ELR (cell line): Measurements from ENCODE around the gene IMPG2.

Source experiments
- DNase-seq: peaks from one replicate; pipeline ENCODE4 v3.0.0-alpha.2; 2015; ENCODE audit warnings: low read depth

The IMPG2 gene

DNA sequence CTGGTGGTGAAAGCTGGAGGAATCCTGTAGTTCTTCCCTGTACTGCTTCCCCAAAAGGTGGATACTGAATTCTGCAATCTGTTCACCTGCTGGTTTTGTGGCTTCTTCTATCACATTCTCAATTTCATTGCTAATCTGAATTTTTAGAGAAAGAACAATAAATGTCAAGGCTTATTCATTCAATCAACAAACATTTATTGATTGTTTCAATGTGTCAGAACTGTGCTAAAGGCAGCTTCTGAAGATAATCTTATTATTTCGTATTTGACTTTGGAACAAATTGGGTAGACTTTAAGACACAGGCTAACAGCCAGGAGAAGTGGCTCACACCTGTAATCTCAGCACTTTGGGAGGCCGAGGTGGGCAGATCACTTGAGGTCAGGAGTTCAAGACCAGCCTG, 46.8 kb downstream of the IMPG2 start:
- DNase-seq: no peak

DNA sequence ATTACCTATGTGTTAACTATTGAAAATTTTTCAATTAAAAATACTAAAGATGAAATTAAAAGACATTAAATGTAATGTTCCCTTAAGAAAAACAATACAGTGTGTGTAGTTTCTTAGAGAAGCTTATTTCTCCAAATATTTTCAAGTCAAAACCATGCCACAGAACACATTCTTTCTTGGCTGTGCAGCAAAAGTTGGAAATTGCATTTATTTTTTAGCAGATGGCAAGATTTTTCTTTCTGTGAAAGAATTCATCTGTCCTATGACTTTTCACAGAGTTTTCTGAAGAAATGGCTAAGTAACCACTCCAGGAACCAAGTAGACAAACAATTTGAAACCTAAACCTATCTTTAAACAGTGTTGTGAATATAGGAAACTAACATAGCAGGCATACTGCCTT, 47.2 kb downstream of the IMPG2 start:
- no peak for DNase-seq

DNA sequence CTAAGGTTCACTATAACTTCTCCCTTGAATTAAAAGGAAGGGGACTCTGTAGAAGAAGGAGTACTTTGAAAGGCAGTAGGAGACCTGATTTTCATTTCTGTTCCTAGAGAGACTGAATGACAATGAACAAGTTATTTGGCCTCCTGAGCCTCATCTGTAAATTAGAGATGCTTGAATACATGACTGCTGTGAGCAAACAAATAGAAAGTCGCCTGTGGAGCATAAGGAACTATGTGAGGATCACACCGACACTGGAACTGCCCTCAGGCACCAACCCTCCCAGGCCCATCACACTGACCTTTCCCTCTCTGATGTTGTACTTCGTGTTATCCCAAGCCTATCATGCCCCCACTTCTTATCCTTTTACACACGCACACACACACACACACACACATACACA, 48.6 kb downstream of the IMPG2 start:
- DNase-seq: no peak

DNA sequence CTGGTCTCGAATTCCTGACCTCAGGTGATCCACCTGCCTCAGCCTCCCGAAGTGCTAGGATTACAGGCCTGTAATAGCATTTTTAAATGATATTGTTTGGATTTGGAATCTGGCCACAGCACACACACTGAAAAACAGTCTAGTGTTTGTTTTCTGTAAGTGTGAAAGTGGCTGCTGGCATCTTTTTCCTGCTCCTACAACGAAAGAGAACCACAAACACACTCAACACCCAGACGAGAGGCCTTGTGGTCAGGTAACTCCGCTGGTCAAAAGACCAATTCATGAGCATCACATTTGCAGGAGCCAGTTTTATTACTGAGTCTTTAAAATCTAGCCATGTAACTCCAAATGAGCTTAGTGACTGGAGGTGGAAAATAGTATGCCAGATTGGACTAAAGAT, 50.2 kb downstream of the IMPG2 start:
- no peak for DNase-seq

DNA sequence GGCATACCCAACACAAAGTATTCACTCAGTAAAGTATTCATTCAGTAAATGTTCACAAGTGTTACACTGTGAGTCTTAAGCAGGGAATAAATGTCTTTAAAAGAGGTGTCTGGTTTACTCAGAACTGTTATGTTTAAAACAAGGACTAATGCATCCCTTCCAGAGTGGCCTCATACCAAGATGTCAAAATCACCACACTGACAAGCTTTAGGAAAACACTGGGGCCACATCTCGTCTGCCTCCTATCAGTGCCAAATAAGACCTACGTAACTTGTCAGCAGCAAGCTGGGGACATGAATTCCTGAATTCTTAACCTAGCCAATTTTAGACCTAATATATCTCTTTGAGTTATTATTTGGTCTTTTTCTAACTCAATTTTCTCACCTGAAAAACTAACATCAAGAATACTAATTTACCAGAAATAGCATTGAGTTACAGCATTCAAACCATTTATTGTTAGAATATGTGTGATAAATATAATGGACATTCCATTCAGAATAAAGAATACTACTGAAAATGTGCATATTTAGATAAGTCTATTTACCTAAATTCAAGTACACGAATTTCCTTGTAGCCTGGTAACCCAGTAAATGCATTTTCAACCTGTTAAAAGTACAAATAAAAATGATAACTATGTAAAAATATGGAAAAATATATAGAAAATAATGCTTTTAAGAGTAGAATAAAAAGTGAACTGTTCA, 51.3 kb downstream of the IMPG2 start:
- no peak for DNase-seq

DNA sequence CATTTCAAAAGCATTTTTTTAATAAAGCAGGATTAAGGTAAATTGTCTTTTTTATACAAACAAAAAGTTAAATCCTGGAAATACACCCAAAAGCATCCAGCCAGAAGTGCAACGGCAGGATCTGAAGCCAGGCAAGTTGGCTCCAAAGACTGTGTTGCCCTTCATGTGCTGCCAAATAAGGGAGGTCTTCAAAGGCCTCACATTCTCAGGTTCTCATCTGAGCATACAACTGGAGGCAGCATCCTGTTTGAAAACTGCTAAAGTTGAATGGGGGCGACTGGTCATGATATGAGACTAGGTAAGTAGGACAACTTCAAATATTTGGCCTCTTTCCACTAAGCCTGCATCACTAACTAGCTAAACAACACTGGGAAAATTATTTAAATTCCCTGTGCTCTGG, 52.2 kb downstream of the IMPG2 start:
- no peak for DNase-seq

DNA sequence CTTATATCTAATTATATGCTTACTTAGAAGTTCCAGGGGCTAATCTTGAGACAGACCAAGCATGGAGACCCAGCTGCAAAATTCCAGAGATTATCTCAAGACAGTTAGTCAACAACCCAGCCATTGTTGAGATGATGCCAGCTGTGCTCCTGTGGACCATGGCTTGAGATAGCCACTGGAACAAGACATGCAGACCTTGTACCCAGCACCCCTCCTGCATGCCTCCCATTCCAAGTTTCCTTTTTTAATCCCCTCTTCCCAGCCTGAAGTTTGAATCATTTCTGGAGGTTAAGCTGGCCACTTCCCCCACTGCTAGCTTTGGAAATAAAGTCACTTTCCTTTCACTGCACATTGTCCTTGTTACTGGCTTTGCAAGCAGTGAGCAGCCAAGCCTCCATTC, 53.8 kb downstream of the IMPG2 start:
- no peak for DNase-seq

DNA sequence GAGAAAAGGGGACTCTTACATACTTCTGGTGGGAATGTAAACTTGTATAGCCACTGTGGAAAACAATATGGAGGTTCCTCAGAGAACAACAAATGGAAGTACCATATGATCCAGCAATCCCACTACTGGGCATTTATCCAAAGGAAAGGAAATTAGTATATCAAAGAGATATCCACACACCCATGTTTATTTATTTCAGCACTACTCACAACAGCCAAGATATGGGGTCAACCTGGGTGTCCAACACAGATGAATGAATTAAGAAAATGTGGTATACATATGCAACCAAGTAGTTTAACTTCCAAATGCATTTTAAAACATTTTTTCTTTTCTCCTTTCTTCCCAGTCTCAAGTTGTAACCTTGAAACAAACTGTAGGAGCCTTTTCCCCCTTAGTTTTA, 54.3 kb downstream of the IMPG2 start:
- no peak for DNase-seq

DNA sequence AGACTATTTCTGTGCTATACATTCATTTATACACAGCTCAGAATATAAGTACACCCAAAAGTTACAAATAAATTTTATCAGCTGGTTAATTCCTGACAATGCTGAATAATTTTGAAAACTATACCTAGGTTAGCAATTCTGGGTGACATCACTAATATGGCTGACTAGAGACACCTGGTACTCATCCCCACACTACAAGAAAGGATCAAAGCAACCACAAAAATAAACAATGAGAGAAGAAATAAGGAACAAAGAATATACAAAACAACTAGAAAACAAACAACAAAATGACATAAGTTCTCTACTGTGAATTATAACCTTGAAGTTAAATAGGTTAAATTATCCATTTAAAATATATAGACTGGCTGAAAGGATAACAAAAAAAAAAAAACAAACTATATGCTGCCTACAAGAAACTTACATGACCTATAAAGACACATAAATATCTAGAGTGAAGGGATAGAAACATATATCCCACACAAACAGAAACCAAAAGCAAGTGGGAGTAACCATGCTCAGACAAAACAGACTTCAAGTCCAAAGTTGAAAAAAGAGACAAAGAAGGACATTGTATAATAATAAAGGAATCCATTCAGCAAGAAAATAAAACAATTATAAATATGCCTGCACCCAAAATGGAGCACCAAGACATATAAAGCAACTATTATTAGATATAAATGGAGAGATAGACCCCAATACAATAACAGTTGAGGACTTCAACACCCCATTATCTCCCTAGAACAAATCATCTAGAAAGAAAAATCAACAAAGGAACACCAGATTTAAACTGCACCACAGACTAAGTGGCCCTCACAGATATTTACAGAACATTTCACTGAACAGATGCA, 57.8 kb downstream of the IMPG2 start:
- no peak for DNase-seq

DNA sequence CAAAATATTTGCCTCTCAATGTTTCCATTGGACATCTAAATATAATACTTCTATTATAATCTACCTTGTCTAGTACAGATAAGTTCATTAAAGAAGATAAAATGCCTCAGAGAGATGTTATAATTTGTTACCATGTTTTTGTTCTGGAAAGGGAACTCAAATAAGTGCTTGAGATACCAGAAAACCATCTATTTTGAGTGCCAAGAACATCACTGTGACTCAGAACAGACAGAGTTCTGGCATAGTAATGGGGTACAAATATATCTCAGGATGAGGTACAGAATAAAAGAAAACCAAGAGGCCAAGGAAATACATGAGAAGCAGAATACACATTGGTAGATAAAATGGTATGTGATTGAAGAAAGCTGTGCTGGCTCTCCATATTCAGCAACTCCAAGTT, 58.9 kb downstream of the IMPG2 start:
- no peak for DNase-seq

DNA sequence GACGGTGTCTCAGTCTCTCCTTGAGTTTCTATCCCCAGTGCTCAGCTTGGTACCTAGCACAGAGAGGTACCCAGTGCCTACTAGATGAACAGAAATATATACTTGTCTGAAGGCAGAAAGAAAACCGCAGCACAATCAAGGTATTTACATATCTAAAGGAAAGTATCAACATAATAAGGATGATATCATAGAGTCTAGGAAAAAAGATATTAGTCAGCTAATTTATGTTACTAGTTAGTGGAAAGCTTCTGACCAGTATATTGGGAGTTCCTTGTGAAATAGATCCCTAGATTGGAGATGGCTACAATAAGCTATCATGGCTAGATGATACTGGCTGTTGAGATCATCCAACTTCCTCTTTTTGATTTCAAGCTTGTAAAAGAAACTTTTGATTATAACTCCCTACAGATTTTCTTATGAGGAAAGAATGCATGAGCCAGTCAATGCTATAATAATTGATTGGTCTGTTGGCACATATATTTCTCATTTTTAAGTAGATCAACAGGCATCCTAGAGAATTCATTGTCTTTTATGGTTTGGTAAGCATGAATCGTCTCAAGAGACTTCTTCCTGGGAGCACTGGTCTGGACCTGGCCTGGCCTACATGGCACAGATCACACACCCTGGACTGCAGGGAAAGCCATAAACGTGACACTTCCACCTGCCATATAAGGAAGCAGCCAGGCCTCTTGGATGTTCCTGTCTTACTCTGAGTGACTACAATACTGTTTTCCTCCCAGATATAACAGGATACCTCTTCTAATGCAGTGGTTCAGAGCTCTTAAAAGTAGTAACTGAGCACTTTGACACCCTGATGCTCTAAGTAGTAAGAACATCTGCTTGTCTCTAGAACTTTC, 60.7 kb downstream of the IMPG2 start:
- DNase-seq: no peak

DNA sequence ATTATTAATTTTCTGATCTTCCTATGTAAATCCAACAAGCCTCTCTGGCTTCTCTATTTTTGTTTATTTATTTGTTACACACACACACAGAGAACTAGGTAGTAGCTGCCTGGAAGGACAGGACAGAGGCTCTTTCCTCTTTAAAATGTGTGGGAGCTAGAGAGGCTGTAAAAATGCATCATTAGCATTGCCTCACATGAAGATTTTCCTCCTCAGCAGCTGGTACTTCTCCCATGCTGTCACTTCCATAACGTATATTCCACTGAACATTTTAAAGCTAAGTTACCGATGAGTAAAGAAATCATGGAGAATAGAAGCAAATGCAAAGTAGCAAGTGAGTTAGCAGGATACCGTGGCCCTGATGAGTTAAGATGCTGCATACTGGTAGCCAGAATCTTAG, 63.9 kb downstream of the IMPG2 start:
- no peak for DNase-seq

DNA sequence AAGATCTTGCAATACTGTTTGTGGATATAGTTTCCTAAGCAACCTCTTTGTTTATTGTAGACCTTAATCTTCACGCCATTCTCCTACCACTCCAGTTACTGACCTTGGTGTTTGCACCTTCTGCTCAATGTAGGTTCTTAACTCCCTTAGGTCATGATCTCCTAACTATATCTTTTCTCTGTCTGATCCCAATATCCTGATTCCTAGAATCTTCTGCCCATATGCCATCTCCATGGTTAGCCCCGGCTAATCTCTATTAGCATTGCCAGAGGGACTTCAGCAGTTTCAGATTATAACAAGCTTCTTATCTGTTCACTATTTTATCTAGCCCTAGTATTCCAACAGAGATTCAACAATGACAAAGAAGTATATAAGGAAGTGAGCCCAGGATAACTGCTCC, 64.9 kb downstream of the IMPG2 start:
- no peak for DNase-seq

DNA sequence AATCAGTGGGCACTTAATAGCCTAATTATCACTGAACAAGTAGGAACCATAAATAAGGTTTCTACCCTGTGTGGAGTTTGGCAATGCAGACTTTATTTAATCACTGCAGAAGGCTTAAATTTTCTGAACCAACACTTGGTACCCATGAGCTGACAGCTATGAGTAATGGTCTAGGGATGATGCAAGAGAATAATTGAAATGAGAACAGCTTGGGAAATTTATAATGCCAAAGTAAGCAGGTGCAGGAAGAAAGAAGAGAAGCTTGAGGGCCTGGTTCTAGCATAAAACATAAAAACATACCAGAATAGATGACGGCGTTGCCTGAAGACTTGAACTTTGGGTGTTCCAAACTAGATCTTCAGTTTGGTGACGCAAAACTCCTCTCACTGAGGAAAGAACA, 67.0 kb downstream of the IMPG2 start:
- DNase-seq: no peak

DNA sequence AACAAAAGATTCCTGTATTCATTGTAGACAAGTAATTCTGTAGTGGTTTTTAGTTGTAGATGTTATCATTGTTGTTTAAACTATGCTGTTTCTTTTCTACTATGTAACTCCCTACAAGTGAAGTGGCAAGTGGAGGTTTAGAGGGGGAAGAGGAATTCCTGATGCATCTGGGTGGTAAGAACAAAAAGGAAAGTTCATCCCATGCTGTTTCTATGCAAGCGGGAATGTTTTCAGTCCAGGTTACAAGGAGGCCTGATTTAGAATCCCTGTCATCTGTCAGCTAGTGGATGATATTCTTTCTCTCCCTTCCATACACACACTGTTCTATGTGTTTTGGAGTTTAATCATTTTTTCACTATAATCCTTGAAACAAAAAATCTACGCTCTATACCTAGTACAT, 67.4 kb downstream of the IMPG2 start:
- DNase-seq: peak; percentile 8

DNA sequence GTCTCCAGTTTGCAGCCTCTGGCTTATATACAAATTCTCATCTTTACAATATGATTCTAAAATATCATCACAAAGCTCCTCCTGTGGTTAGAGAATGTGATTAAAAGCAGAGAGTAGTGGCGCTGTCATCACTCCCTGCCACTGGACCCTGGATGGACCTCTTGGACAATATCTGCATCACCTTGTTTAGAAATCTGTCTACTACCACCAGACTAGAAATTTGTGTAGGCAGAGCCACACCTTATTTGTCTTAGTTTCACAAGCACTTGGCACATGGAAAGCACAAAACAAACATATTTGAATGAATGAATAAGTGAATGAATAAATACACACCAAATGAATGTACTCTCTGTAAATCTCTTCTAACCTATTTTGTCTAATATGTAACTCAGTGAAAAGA, 68.1 kb downstream of the IMPG2 start:
- DNase-seq: no peak

DNA sequence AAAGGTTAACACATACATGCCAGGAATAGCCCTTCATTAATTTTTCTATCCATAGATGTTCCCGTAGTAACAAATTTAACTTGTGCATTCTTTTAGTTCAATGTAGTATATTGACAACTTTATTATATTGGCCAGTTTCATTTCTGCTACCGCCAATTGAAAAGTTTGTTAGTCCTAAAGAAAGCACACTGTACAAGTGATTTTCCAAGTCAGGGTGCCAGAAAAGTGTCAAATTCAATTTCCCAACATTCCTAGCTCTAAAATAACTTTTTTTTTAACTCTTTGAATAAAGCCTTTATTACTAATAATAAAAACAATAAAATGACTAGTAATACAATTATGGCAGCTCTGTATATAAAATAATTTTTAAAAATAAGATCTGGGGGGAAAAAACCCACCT, 68.9 kb downstream of the IMPG2 start:
- DNase-seq: no peak

DNA sequence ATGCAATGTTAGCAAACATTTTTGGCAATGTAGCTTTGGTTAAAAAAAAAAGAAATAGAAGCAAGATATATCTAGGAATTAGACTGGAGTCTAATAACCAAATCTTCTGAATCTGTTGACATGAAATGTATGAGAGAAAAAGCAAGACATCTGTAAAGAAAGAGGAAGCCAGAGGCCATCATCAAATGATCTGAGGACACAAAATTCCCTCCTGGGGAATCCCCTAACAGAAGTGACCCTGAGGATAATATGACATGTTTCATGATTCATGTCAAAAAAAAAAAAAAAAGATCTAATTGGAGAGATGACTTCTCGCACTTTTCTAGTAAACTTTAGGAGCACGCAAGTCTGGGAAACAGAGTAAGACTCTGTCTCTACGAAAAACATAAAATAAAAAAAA, 70.9 kb downstream of the IMPG2 start:
- peak; percentile 4 for DNase-seq

DNA sequence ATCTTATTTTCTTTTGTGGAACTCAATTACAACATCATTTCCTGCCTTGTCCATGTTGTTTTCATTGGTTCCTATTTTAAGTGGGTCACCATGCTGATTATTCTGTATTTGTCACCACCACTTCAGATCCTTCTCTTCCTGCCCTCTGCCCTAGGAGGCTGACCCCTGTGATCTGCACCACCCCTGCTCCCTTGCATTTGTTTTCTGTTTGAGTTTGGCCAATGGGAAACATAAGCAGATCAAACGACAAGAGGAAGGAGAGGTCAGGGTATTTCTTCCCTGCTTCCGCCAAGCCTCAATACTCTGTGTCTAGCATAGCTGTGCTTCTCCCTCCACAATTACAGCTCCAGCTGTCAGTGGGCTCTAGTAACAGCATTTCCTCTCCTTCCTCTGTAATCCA, 71.6 kb downstream of the IMPG2 start:
- DNase-seq: no peak

DNA sequence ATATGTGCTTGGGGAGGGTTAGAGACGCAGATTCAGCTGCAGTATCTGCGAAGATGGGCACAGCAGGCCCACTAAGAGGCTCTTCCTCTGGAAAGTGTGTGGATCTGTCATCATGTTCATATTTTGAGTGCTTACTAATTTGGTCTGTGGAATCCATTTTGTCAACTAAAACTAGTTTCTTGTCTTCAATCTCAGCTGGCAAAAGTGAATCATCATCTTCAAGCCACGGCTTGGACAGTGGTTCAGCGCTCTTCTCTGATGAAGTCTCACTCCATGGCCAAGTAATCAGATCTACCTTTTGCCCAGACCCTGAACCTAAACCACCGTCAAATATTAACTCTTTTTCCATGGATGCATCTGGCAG, 76.2 kb downstream of the IMPG2 start:
- DNase-seq: no peak

DNA sequence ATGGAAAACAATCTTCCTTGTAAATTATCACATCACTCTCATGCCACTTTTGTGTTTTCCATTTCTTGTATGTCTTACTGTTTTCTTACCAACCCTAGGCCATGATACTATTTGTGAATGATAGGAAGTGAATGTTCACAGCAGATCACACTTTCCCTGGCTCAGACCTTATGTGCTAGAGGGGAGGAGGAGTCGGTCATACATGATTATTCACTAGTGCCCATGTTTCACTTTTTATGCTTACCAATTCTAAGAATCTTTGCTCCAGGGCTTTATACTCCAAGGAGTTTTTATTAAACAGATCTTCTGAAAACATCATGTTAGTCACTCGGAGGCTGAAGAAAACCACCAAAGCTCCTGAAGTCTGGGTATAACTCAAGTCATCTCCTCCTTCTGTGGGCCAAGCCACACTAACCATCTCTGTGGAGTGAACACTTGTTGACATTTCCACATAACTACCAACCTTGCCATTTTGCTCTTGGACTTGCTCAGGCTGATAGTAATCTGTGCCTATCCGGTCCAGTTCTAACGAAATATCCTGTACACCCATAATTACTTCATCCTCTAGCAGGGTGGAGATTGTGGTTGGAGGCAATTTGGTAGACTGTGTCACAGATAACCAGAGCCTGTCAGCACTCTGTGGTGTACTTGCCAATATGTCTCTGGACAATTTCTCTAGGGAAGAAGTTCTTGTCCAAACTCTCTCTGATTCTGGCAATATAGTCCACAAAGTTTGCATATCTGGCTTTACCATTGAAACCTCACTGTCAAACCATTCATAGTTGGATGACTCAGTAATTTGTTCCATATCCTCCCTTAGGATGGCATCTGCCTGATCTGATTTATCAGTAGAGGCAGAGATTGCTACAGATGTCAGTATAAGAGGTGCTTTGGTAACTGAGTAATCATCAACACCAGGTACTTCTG, 76.8 kb downstream of the IMPG2 start:
- peak; percentile 1 for DNase-seq
